SK-N-SH treated with all-trans-retinoic acid at 6 μM for 48 hours (cell line): Measurements from ENCODE around the gene HBG2.
"Not testable (repeated sequence)": the region's sequence is repeated elsewhere in the genome, so short reads cannot be mapped to it uniquely, and the experiment has no call there.

ENCODE experiments used
- ARNTL ChIP-seq: fragments of 450-650 bp; formaldehyde crosslinking; IDR thresholded peaks from 2 replicates; pipeline ENCODE4 v1.5.0; 2020; ENCODE audit warnings: low read depth, mild to moderate bottlenecking, moderate library complexity, borderline replicate concordance
- BACH2 ChIP-seq: fragments of 250-450 bp; sonication (Bioruptor Pico); IDR thresholded peaks from 2 replicates; pipeline ENCODE4 v1.9.0; 2021; ENCODE audit warnings: mild to moderate bottlenecking, borderline replicate concordance
- ESRRG ChIP-seq: fragments of 250-450 bp; sonication (Bioruptor Pico); IDR thresholded peaks from 2 replicates; pipeline ENCODE4 v1.6.1; 2021; ENCODE audit warnings: mild to moderate bottlenecking
- RARB ChIP-seq: fragments of 250-450 bp; sonication (Bioruptor Pico); IDR thresholded peaks from 2 replicates; pipeline ENCODE4 v1.8.0; 2021; ENCODE audit warnings: mild to moderate bottlenecking, moderate library complexity
- SNAI2 ChIP-seq: fragments of 250-450 bp; sonication (Bioruptor Pico); IDR thresholded peaks from 2 replicates; pipeline ENCODE4 v1.5.0; 2020; ENCODE audit warnings: mild to moderate bottlenecking, moderate library complexity
- TCF4 ChIP-seq: fragments of 250-450 bp; sonication (Bioruptor Pico); IDR thresholded peaks from 2 replicates; pipeline ENCODE4 v1.8.0; 2021; ENCODE audit warnings: mild to moderate bottlenecking, moderate library complexity, borderline replicate concordance
- TOX ChIP-seq: fragments of 250-450 bp; sonication (Bioruptor Pico); IDR thresholded peaks from 2 replicates; pipeline ENCODE4 v1.8.0; 2021; ENCODE audit warnings: mild to moderate bottlenecking, moderate library complexity, borderline replicate concordance
- ZFP3 ChIP-seq: fragments of 250-450 bp; sonication (Bioruptor Pico); IDR thresholded peaks from 2 replicates; pipeline ENCODE4 v1.5.0; 2020; ENCODE audit warnings: mild to moderate bottlenecking, moderate library complexity
- TF ChIP-seq, protein P1 (sequence below): fragments of 250-450 bp; sonication (Bioruptor Pico); IDR thresholded peaks from 2 replicates; pipeline ENCODE4 v1.5.1; 2020; ENCODE audit warnings: low read depth, mild to moderate bottlenecking, moderate library complexity
- TF ChIP-seq, protein P2 (sequence below): fragments of 250-450 bp; sonication (Bioruptor Pico); IDR thresholded peaks from 2 replicates; pipeline ENCODE4 v1.8.0; 2021; ENCODE audit warnings: low read depth, mild to moderate bottlenecking, moderate library complexity, borderline replicate concordance
- TF ChIP-seq, protein P3 (sequence below): fragments of 250-450 bp; sonication (Bioruptor Pico); IDR thresholded peaks from 2 replicates; pipeline ENCODE4 v1.8.0; 2020; ENCODE audit warnings: mild to moderate bottlenecking, moderate library complexity, borderline replicate concordance

DNA sequence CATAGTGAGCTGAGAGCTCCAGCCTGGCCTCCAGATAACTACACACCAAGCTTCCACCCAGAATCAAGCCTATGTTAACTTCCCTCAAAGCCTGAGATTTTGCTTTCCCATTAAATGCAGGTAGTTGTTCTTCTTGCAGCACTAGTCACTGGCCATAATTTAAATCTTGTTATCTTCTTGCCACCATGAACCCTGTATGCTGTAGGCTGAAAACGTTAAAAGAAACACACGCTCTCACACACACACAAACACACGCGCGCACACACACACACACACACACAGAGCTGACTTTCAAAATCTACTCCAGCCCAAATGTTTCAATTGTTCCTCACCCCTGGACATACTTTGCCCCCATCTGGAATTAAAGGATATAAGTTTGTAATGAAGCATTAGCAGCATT lies 1.1 kb downstream of the HBG2 start:
- TF ChIP-seq TOX (CRISPR knock-in tag); TCF4 (CRISPR knock-in tag); ESRRG (CRISPR knock-in tag); SNAI2; BACH2 (CRISPR knock-in tag); ARNTL (CRISPR knock-in tag); ZFP3 (CRISPR knock-in tag); RARB (CRISPR knock-in tag): not testable (repeated sequence)
- TF ChIP-seq, protein P1, sequence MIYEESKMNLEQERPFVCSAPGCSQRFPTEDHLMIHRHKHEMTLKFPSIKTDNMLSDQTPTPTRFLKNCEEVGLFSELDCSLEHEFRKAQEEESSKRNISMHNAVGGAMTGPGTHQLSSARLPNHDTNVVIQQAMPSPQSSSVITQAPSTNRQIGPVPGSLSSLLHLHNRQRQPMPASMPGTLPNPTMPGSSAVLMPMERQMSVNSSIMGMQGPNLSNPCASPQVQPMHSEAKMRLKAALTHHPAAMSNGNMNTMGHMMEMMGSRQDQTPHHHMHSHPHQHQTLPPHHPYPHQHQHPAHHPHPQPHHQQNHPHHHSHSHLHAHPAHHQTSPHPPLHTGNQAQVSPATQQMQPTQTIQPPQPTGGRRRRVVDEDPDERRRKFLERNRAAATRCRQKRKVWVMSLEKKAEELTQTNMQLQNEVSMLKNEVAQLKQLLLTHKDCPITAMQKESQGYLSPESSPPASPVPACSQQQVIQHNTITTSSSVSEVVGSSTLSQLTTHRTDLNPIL = not testable (repeated sequence)
- TF ChIP-seq, protein P2, sequence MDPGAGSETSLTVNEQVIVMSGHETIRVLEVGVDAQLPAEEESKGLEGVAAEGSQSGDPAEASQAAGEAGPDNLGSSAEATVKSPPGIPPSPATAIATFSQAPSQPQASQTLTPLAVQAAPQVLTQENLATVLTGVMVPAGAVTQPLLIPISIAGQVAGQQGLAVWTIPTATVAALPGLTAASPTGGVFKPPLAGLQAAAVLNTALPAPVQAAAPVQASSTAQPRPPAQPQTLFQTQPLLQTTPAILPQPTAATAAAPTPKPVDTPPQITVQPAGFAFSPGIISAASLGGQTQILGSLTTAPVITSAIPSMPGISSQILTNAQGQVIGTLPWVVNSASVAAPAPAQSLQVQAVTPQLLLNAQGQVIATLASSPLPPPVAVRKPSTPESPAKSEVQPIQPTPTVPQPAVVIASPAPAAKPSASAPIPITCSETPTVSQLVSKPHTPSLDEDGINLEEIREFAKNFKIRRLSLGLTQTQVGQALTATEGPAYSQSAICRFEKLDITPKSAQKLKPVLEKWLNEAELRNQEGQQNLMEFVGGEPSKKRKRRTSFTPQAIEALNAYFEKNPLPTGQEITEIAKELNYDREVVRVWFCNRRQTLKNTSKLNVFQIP (CRISPR knock-in tag) = not testable (repeated sequence)
- TF ChIP-seq, protein P3, sequence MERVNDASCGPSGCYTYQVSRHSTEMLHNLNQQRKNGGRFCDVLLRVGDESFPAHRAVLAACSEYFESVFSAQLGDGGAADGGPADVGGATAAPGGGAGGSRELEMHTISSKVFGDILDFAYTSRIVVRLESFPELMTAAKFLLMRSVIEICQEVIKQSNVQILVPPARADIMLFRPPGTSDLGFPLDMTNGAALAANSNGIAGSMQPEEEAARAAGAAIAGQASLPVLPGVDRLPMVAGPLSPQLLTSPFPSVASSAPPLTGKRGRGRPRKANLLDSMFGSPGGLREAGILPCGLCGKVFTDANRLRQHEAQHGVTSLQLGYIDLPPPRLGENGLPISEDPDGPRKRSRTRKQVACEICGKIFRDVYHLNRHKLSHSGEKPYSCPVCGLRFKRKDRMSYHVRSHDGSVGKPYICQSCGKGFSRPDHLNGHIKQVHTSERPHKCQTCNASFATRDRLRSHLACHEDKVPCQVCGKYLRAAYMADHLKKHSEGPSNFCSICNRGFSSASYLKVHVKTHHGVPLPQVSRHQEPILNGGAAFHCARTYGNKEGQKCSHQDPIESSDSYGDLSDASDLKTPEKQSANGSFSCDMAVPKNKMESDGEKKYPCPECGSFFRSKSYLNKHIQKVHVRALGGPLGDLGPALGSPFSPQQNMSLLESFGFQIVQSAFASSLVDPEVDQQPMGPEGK (CRISPR knock-in tag) = not testable (repeated sequence)
